GM10266 (cell line): ENCODE measurements around the gene ZC3H18.

Experiments used
- DNase-seq: peaks from one replicate; pipeline ENCODE4 v3.0.0; 2012; ENCODE audit errors: extremely low spot score
- CTCF ChIP-seq: IDR thresholded peaks from 2 replicates; pipeline ENCODE4 v1.5.1; 2012; ENCODE audit warnings: mild to moderate bottlenecking, low read depth; ENCODE audit not compliant: control insufficient read depth, insufficient read depth; ENCODE audit errors: missing control alignments

The ZC3H18 gene

DNA sequence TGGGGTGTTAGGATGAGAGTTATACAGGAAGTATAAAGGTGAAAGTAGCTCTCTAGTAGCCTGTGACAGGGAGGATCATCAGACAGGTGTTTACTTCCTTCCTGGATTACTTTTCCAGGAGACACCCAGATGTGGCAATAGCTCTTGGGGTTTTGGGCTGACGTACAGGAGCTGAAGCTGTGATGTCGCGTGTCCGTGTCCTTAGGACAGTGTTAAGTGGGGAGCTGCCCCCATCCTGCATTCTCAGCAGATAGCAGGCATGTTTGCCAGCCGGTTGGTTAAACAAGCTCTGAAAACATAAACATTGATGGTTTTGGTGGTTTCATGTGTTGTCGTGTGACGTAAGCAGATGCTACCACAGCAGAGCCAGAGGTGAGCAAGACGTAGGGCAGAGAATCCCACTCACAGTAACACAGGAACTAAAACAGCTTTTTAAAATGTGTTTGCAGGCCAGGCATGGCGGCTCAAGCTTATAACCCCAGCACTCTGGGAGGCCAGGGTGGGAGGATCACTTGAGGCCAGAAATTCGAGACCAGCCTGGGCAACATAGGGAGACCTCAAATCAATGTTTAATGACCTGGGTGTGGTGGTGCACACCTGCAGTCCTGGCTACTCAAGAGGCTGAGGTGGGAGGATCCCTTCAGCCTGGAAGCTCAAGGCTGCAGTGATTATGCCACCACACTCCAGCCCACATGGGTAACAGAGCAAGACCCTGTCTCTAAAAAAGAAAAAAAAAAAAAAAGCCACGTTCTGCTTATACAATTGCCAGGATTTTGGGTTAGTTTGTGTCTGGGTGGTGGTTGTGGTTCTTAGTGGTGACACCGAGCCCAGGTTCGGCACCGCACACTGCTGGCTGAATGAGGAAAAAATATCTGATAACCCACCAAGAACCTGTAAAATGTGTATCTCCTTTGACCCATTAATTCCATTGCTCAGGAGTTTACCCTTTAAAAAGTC is 49.9 kb downstream of the ZC3H18 start:
- no peak for DNase-seq
- no peak for TF ChIP-seq CTCF

GRCh38 chr16:88622125-88622524 is 51.9 kb downstream of the ZC3H18 start:
- no peak for DNase-seq
- no peak for TF ChIP-seq CTCF

DNA sequence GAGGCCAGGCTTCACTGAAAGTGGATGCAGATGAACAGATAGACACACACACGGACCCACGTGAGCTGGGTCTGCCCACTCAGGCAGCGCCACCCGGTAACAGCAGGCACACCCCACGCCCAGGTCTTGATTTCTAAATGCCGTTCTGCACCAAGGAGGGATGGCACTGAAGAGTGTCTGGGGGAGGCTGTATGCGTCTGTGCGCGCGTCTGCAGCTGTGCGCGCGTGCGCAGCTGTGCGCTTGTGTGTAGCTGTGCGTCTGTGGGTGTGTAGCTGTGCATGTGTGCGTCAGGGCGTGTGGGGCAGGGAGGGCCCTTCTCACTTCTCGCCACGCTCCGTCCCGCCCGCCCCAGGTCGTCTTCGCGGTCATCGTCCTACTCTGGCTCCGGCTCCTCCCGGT is 52.7 kb downstream of the ZC3H18 start:
- no peak for DNase-seq
- TF ChIP-seq CTCF, result no peak

DNA sequence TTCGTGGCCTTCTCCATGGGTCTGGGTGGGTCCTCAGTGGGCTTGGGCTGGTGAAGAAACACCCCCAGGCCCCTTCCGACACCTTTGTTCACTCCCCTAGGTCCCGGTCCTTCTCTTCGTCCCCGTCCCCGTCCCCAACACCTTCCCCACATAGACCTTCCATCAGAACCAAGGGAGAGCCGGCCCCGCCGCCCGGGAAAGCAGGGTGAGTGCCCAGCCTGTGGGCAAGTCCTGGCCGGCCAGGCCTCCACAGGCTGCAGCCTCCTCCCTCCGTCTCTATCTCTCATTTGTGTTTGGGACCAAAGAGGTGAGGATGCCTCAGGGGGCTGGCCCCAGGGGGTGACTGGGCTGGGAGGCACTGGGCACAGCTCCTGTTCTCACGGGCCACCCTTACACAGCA is 53.7 kb downstream of the ZC3H18 start:
- no peak for DNase-seq
- TF ChIP-seq CTCF, result no peak

DNA sequence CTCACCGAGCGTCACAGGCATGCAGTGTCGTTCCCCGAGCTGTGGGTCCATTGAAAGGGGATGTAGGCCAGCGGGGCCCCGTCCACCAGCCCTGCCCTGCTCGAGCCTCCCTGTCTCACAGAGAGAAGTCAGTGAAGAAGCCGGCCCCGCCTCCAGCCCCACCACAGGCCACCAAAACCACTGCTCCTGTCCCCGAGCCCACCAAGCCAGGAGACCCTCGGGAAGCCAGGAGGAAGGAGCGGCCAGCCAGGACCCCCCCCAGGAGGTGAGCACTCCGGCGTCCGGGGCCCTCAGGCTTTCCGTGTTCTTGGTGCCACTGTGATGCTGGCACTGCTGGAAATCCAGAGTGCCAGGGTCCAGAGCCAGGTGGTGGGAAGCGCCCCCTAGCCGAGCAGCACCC is 54.3 kb downstream of the ZC3H18 start:
- DNase-seq, result no peak
- no peak for TF ChIP-seq CTCF

DNA sequence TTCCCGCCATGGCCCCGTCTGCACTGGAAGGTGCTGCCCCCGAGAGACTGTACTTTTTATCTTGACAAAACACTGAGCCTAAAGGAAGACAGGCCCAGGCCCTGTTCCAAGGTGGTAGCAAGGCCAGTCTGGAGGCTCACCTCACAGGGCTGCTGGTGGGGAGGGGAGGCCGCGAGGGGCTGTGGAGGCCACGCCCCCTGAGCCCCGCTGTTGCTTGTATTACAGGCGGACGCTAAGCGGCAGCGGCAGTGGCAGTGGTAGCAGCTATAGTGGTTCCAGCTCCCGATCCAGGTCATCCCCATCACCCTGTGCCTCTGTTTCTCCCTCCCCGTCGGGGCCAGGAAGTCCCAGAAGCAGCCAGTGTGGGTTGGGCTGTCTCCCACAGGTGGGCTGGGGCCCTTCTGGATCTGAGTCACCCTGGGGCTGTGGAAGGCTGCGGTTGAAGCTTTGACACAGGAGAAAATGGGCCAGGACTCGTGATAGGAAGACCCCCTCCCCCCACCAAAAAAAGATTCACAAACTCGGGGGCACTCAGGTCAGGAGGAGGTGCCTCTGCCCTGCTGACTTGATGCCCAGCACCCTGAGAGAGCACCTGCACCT is 54.9 kb downstream of the ZC3H18 start:
- DNase-seq, result no peak
- TF ChIP-seq CTCF, result no peak

DNA sequence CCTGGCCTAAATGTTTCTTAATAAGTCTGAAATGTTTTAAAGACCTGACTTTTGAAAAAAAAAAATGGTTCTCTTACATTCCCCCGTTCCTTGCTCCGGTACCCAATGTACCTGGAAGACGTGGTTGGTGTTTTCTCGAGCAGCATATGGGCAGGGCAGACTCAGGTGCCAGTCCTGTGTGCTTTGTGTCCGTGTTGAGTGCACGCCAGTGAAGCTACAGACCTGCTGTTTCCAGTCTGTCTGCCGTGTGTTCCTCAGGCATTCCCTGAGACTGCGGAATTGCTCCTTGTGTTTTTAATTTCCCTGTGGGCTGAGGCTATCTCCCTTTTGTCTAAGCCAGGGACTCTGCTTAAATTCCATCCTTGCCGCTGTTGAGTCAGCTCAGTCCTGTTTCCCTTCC is 56.4 kb downstream of the ZC3H18 start:
- no peak for DNase-seq
- no peak for TF ChIP-seq CTCF
